Daoy (cell line): Measurements from ENCODE around the gene SGSH. TPM values are rescaled to one million over a fixed set of nuclear protein-coding genes. Genes with fewer than 3 reads are reported as not detected.
"Not testable (repeated sequence)": the region's sequence is repeated elsewhere in the genome, so short reads cannot be mapped to it uniquely, and the experiment has no call there.

ENCODE experiments used
- DNase-seq: peaks from one replicate; pipeline ENCODE4 v3.0.0-alpha.2; 2015; ENCODE audit warnings: low read depth
- total RNA-seq: library from RNA; depleted of rRNA; stranded (reverse); fragments of >200 nt; shearing (Covaris generic); gene quantifications from 2 replicates; pipeline ENCODE4 v1.2.3, GENCODE V29; 2014; rRNA removed

SGSH gene
- 2.1 and 2.4 TPM in 2 replicates for total RNA-seq

GRCh38 chr17:80220054-80220735 is at the start of gene SGSH, which contains the start of gene SLC26A11:
SGSH (minus strand) TSS chr17:80220333; CDS start chr17:80220313, 20 bp downstream.
SLC26A11 (plus strand) TSS chr17:80220427; CDS start chr17:80221561, 1,134 bp downstream.
- peak; percentile 66 for DNase-seq

- no peak for DNase-seq
Observed at GRCh38 chr17:80269405-80269807, 49.3 kb upstream of the SGSH start.

GRCh38 chr17:80268427-80268826 is 48.3 kb upstream of the SGSH start:
- no peak for DNase-seq

- no peak for DNase-seq
Observed at GRCh38 chr17:80267391-80267790, 47.3 kb upstream of the SGSH start.

GRCh38 chr17:80265205-80266068 is 45.3 kb upstream of the SGSH start:
- no peak for DNase-seq

GRCh38 chr17:80264205-80265075 is 44.3 kb upstream of the SGSH start:
- no peak for DNase-seq

GRCh38 chr17:80263253-80264204 is 43.4 kb upstream of the SGSH start:
- DNase-seq, result peak; percentile 78

GRCh38 chr17:80262775-80263244 is 42.7 kb upstream of the SGSH start:
- no peak for DNase-seq

GRCh38 chr17:80262291-80262690 is 42.2 kb upstream of the SGSH start:
- no peak for DNase-seq

GRCh38 chr17:80261895-80262279 is 41.8 kb upstream of the SGSH start:
- DNase-seq, result no peak

- peak; percentile 50 for DNase-seq
Observed at GRCh38 chr17:80261159-80261894, 41.2 kb upstream of the SGSH start.

- DNase-seq, result peak; percentile 41
Observed at GRCh38 chr17:80260791-80261158, 40.6 kb upstream of the SGSH start, which contains the start of gene RNF213. RNF213 (plus strand) TSS chr17:80260852; CDS start chr17:80263682, 2,830 bp downstream.

GRCh38 chr17:80260069-80260535 is 40.0 kb upstream of the SGSH start:
- DNase-seq, result peak; percentile 75

GRCh38 chr17:80259457-80260068 is 39.4 kb upstream of the SGSH start:
- no peak for DNase-seq

GRCh38 chr17:80258296-80258695 is 38.2 kb upstream of the SGSH start:
- DNase-seq, result not testable (repeated sequence)

GRCh38 chr17:80257716-80258213 is 37.6 kb upstream of the SGSH start:
- DNase-seq, result no peak

GRCh38 chr17:80256034-80256350 is 35.9 kb upstream of the SGSH start:
- DNase-seq, result no peak

- DNase-seq, result peak; percentile 89
Observed at GRCh38 chr17:80254396-80255251, 34.5 kb upstream of the SGSH start.
